HG02852 (cell line): ENCODE data around the gene SPATA13.
"Not testable (repeated sequence)": the region's sequence is repeated elsewhere in the genome, so short reads cannot be mapped to it uniquely, and the experiment has no call there.

Experiments
- ATAC-seq: cut with Tn5 transposase; IDR thresholded peaks from one replicate; pipeline ENCODE4 v1.9.1; 2021; ENCODE audit warnings: mild to moderate bottlenecking, moderate library complexity; ENCODE audit not compliant: unreplicated experiment

The SPATA13 gene

DNA sequence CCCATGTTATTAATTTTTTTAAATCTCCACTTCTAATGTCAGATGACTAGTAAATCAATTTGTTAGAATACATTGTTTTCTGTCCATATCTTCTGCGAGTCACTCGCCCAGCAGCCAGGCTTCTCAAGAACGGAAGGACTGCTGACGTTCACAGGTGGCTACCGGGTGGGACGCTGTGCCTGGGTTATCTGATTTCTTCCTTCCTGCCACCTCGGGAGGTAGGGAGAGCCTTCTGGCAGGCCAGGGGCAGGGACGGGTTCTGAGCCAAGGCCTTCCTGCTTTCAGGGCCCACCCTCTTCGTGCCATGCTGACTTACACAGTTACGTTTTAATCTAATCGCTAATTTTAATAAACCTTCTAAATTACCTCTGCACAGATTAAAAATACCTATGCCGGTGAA is 140.9 kb downstream of the SPATA13 start:
- ATAC-seq = no peak

DNA sequence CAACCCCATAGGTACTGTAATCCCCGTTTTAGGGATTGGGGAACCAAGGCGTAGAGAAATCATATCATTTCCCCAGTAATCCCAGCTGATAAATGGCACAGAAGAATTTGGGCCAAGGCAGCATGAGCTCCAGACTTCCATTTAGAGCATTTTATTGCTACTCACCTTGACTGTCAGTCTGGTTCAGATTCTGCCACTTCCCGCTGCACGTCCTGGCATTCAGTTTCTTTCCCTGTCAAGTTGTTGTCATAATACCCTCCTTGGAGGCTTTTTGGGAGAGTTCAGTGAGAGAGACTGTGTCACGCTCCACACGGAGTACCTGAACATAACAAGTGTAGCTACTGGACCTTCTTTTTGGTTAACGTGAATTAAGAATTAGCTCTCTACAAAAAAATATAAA is 141.4 kb downstream of the SPATA13 start:
- no peak for ATAC-seq

DNA sequence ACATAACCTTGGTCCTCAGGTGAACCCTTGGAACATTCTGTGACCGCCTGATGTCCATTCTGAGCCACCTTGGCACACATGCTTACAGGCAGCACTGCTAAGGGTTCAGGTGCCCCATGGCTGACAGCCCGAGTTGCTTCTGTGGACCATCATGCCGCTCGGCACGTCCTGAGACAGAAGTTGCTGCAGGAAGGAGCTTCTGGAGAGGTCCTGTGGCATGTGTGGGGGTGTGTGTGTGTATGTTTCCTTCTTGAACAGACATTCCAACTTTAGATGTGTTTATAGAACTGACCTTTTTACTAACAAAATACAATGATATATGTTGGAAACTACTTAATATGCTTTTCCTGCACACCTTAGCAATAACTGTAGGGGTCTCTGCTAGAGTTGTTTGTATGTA is 144.1 kb downstream of the SPATA13 start:
- no peak for ATAC-seq

GRCh38 chr13:24306632-24307031 is 146.1 kb downstream of the SPATA13 start:
- ATAC-seq = no peak

DNA sequence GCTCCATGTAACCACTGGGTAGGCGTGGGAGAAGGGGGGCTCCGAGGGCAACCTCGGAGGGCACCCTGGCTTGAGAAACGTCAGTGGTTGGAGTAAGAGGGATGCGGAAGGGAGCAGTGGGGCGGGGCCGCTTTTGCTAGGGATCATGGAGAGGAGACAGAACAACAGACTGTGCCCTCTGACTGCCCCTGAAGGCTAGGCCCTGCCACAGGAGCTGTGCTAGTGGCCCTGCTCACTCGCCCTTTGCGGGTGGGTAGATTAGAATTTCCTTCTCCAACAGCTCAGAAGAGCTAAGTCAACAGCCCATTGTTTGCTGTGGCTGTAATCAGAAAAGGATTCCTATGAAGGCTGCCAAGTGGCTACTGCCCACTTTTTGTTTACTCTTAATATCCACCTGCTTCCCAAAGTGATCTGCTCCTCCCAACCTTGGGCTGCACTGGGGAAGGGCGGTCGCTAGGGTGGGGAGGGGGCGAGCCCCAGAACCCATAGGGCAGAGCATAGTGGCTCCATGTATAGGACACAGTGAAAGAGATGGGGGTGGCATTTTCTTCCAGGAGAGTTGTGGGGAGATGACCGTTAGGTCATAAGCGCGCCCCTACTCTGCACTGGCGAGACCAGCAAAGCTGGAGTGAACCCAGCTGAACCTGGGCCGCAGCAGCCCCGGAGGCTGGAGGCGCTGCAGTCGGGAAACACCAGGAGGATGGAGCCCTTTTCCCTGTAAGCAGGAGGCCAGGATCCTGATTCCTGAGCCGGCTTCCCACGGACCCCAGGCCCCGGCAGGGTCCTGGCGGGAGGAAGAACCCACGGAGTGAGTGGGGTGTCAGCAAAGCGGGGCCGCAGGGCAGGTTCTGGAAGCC is 146.9 kb downstream of the SPATA13 start:
- no peak for ATAC-seq

DNA sequence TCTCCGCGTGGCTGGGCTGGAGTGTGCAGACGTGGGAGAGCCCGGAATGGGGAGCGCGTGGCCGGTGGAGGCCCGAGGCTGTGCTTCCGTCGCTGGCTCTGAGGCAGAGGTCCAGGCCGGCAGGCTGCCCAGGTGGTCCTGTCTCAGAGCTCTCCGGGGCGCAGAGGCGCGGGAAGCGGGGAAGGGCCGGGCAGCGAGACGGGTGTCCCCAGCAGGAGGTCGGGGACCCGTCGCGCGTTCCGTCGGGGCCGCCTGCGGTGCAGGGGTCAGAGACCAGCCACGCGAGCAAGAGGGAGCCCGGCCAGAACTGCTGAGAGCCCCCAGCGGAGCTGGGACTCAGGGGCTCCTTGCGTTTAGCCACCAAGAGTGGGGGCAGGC is 147.5 kb downstream of the SPATA13 start:
- no peak for ATAC-seq

GRCh38 chr13:24308488-24309020 is 148.0 kb downstream of the SPATA13 start:
- ATAC-seq = no peak

GRCh38 chr13:24309300-24309699 is 148.8 kb downstream of the SPATA13 start, which contains the start of gene C1QTNF9:
Gene C1QTNF9, plus strand, starts transcription at chr13:24309580. Its CDS starts 6,424 bp downstream, at chr13:24316004.
- not testable (repeated sequence) for ATAC-seq

DNA sequence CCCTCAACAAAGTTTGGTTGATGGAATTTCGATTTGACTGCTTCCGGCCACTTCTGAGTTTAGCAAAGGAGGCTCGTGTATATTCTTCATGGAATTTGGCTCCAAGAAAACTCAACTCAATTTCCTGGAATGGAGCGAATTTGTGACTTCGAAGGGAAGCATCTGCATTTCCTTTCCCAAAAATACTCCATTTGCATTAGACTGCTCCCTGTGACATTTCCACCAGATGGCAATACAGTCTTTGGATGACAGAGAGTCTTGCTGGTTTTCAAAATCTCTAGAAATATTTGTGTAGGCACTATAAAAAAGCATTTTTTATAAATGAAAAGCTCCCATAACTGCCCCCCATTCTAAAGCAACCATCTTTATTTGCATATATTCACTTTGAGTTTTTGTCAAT is 152.9 kb downstream of the SPATA13 start:
- ATAC-seq = no peak

DNA sequence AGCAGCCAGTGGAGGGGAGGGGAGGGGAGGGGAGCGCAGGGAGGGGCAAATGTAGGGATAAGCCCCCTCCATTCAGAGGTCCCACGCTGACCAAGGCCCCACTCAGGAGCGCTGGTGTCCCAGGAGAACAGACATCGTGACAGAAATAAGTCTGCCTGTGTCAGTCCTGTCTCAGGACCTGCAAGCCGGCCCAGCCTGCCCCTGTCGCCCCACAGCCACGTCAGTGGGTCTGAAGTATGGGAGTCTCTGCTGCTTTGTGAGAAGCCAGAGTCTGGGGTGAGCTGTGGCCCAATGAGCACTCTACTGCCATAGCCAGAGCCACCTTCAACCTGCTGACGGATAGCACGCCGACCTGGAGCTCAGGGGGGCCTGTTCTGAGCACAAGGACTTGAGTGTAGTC is 157.3 kb downstream of the SPATA13 start:
- ATAC-seq = not testable (repeated sequence)

- ATAC-seq = not testable (repeated sequence)
Measured at GRCh38 chr13:24318878-24319277, 158.4 kb downstream of the SPATA13 start.

- not testable (repeated sequence) for ATAC-seq
Measured at GRCh38 chr13:24319641-24320040, 159.1 kb downstream of the SPATA13 start.

GRCh38 chr13:24321416-24321815 is 160.9 kb downstream of the SPATA13 start:
- not testable (repeated sequence) for ATAC-seq

DNA sequence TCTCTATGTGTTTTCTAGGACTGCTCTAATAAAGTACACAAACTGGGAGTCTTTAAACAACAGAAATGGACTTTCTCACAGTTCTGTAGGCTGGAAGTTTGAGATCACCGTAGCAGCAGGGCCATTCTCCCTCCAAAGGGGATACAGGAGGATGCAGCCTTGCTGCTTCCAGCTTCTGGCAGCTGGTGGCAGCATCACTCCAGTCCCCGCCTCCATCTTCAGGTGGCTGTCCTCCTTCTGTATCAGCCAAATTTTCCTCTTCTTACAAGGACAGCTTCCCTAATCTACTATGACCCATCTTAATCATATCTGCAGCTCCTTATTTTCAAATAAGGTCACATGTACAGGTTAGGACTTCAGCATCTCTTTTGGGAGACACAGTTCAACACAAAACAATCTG is 161.9 kb downstream of the SPATA13 start:
- not testable (repeated sequence) for ATAC-seq

GRCh38 chr13:24323036-24323738 is 162.7 kb downstream of the SPATA13 start:
- no peak for ATAC-seq

GRCh38 chr13:24323739-24324075 is 163.2 kb downstream of the SPATA13 start:
- ATAC-seq = no peak

GRCh38 chr13:24327598-24327997 is 167.1 kb downstream of the SPATA13 start:
- not testable (repeated sequence) for ATAC-seq

GRCh38 chr13:24328145-24328544 is 167.6 kb downstream of the SPATA13 start:
- no peak for ATAC-seq

- no peak for ATAC-seq
Measured at GRCh38 chr13:24338721-24339120, 178.2 kb downstream of the SPATA13 start.

- no peak for ATAC-seq
Measured at GRCh38 chr13:24339937-24340607, 179.6 kb downstream of the SPATA13 start.

- ATAC-seq = no peak
Measured at GRCh38 chr13:24340608-24340955, 180.1 kb downstream of the SPATA13 start.
